ENCODE measurements around the gene DCDC2. TPM values are rescaled to one million over a fixed set of nuclear protein-coding genes. Genes with fewer than 3 reads are reported as not detected.
"Not testable (repeated sequence)": the region's sequence is repeated elsewhere in the genome, so short reads cannot be mapped to it uniquely, and the experiment has no call there.

Gene DCDC2
- total and polyA plus RNA-seq, 2 experiments from 2014 or later = 0.06 TPM; not detected in 1

DNA sequence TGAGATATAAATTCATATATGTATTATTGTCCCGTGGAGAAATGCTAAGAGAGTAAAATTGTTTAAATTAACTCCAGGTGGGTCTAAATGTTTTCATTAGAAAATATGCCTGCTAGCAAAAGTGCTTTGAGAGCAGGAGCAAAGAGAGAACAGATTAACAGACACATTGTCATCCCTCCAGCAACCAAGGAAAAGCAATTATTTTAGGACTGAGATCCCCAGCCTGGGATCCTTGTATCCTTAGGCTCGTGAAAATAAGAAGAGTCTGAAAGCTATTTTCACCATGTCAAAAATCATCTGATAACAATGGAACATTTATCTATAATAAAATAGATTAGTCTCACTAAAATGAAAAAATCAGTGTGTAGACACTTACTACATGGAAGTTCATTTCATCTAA is 33.3 kb upstream of the DCDC2 start:
- H3K27ac ChIP-seq = no peak overlapping the region
- H3K4me3 ChIP-seq = no peak overlapping the region
- H3K27me3 ChIP-seq = no peaks in the 10 kb centered on the region
- H3K4me1 ChIP-seq (ENCODE audit: low read depth) = no peaks in the 10 kb centered on the region
- H3K36me3 ChIP-seq = no peaks in the 10 kb centered on the region
- H3K9me3 ChIP-seq (ENCODE audit: low read depth) = no peaks in the 10 kb centered on the region
- TF ChIP-seq, protein P1, sequence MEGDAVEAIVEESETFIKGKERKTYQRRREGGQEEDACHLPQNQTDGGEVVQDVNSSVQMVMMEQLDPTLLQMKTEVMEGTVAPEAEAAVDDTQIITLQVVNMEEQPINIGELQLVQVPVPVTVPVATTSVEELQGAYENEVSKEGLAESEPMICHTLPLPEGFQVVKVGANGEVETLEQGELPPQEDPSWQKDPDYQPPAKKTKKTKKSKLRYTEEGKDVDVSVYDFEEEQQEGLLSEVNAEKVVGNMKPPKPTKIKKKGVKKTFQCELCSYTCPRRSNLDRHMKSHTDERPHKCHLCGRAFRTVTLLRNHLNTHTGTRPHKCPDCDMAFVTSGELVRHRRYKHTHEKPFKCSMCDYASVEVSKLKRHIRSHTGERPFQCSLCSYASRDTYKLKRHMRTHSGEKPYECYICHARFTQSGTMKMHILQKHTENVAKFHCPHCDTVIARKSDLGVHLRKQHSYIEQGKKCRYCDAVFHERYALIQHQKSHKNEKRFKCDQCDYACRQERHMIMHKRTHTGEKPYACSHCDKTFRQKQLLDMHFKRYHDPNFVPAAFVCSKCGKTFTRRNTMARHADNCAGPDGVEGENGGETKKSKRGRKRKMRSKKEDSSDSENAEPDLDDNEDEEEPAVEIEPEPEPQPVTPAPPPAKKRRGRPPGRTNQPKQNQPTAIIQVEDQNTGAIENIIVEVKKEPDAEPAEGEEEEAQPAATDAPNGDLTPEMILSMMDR (IDR thresholded peaks at IDR 0.05; ENCODE audit: low read depth, low read length) = no peak
- no peak for DNase-seq (ENCODE audit: low read depth in 1 of 2, low spot score in 1 of 2)

DNA sequence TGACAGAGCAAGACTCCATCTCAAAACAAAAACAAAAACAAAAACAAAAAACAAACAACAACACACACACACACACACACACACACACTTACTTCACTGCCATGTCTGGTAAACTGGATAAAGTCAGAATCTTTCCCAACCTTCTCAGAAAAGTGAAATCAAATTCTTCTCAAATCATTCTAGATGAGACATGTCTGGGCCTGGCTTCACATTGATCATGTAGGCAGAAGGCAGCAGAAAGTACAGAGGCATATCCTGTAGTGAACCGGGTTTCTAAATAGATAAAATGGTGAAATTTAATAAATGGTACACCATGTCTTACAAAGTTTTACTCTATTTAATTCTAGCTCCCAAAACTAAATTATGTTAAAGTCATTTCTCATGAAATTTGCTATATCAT is 30.0 kb upstream of the DCDC2 start:
- H3K4me1 ChIP-seq (ENCODE audit: low read depth) = no peaks in the 10 kb centered on the region
- no peaks in the 10 kb centered on the region for H3K27me3 ChIP-seq
- H3K9me3 ChIP-seq (ENCODE audit: low read depth) = no peaks in the 10 kb centered on the region
- TF ChIP-seq, protein P1 (IDR thresholded peaks at IDR 0.05; ENCODE audit: low read depth, low read length) = no peak
- DNase-seq (ENCODE audit: low read depth in 1 of 2, low spot score in 1 of 2) = no peak
- no peaks in the 10 kb centered on the region for H3K36me3 ChIP-seq
- H3K4me3 ChIP-seq = no peak overlapping the region
- H3K27ac ChIP-seq = no peak overlapping the region

DNA sequence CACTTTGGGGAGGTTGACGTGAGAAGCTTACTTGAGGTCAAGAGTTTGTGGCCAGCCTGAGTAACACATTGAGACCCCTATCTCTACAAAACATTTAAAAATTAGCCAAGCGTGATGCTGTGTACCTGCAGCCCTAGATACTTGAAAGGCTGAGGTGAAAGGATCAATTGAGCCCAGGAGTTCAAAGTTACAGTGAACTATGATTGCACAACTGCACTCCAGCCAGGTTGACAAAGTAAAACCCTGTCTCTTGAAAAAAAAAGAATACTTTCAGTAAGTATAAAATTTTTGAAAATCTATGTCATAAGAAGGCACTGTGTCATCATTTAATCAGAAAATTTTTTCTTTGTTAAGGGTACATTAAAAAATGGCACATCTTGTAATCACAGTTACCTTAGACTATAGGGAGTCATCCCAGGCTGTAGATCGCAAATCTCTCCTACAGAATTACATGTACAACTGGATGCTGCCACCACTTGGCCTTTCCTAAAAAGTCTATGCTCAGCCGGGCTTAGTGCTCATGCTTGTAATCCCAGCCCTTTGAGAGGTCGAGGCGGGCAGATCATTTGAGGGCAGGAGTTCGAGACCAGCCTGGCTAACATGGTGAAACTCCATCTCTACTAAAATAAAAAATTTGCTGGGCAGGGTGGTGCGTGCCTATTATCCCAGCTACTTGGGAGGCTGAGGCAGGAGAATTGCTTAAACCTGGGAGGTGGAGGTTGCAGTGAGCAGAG is 27.8 kb upstream of the DCDC2 start:
- Histone ChIP-seq H3K9me3 (ENCODE audit: low read depth) (no peaks in the 10 kb centered on the region), H3K36me3 (no peaks in the 10 kb centered on the region), H3K27ac (no peak overlapping the region), H3K27me3 (no peaks in the 10 kb centered on the region), H3K4me1 (ENCODE audit: low read depth) (no peaks in the 10 kb centered on the region), H3K4me3 (no peak overlapping the region)
- DNase-seq (ENCODE audit: low read depth in 1 of 2, low spot score in 1 of 2) = no peak
- TF ChIP-seq, protein P1 (IDR thresholded peaks at IDR 0.05; ENCODE audit: low read depth, low read length) = no peak

DNA sequence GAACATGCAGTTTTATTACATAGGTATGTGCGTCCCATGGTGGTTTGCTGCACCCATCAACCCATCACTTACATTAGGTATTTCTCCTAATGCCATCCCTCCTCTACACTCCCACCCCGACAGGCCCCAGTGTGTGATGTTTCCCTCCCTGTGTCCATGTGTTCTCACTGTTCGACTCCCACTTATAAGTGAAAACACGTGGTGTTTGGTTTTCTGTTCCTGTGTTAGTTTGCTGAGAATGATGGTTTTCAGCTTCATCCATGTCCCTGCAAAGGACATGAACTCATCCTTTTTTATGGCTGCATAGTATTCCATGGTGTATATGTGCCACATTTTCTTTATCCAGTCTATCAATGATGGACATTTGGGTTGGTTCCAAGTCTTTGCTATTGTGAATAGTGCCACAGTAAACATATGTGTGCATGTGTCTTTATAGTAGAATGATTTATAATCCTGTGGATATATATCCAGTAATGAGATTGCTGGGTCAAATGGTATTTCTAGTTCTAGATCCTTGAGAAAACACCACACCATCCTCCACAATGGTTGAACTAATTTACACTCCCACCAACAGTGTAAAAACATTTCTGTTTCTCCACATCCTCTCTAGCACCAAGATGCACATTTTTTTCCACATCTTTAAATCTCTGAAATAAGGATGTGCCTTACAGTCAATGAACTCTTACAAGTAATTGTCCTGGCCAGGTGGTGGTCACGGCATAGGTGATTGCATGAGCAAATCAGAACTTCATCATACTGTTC is 26.7 kb upstream of the DCDC2 start:
- H3K9me3 ChIP-seq (ENCODE audit: low read depth); H3K4me1 ChIP-seq (ENCODE audit: low read depth); DNase-seq (ENCODE audit: low read depth in 1 of 2, low spot score in 1 of 2); H3K27ac ChIP-seq; H3K27me3 ChIP-seq; H3K4me3 ChIP-seq; H3K36me3 ChIP-seq: not testable (repeated sequence)

DNA sequence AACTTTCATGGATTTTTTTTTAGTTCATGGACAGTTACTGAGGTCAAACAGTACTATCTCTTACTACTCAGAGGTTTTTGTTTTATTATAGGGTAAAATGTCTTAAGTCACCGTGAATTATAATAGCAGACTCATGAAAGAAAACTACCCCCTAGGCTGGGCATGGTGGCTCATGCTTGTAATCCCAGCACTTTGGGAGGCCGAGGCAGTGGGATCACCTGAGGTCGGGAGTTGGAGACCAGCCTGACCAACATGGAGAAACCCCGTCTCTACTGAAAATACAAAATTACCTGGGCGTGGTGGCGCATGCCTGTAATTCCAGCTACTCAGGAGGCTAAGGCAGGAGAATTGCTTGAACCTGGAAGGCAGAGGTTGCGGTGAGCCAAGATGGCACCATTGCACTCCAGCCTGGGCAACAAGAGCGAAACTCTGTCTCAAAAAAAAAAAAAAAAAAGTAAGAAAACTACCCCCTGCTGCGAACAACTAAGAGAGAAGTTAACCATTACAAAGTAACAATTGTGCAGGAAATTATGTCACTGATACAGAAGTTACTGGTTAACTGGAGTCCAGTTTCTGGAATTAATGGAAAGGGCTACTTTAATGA is 25.1 kb upstream of the DCDC2 start:
- H3K27me3 ChIP-seq; H3K4me1 ChIP-seq (ENCODE audit: low read depth); H3K27ac ChIP-seq; H3K4me3 ChIP-seq; H3K36me3 ChIP-seq; DNase-seq (ENCODE audit: low read depth in 1 of 2, low spot score in 1 of 2); H3K9me3 ChIP-seq (ENCODE audit: low read depth): not testable (repeated sequence)

DNA sequence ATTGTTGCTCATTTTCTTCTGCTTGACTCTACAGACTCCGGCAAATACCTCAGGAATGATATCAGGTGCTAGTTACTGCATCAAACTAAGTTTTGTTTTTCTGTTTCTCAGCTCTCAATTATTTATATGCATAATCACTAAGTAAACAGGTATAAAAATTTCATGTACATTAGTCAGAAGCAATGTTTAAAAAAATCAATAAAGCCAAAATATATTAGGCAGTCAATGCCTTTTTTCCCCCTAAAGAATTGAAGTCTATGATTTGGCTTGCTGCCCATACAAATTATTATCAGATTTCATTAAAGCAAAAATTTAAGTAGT is 24.3 kb upstream of the DCDC2 start:
- TF ChIP-seq, protein P1 (IDR thresholded peaks at IDR 0.05; ENCODE audit: low read depth, low read length) = no peak
- no peak for DNase-seq (ENCODE audit: low read depth in 1 of 2, low spot score in 1 of 2)
- H3K9me3 ChIP-seq (ENCODE audit: low read depth) = no peaks in the 10 kb centered on the region
- H3K27ac ChIP-seq = no peak overlapping the region
- no peak overlapping the region for H3K4me3 ChIP-seq
- H3K36me3 ChIP-seq = no peaks in the 10 kb centered on the region
- no peaks in the 10 kb centered on the region for H3K4me1 ChIP-seq (ENCODE audit: low read depth)
- no peaks in the 10 kb centered on the region for H3K27me3 ChIP-seq

All from cardiac muscle cell (in vitro differentiated cells and primary cell).